Measurements from ENCODE around the gene TTC9.

Gene TTC9

DNA sequence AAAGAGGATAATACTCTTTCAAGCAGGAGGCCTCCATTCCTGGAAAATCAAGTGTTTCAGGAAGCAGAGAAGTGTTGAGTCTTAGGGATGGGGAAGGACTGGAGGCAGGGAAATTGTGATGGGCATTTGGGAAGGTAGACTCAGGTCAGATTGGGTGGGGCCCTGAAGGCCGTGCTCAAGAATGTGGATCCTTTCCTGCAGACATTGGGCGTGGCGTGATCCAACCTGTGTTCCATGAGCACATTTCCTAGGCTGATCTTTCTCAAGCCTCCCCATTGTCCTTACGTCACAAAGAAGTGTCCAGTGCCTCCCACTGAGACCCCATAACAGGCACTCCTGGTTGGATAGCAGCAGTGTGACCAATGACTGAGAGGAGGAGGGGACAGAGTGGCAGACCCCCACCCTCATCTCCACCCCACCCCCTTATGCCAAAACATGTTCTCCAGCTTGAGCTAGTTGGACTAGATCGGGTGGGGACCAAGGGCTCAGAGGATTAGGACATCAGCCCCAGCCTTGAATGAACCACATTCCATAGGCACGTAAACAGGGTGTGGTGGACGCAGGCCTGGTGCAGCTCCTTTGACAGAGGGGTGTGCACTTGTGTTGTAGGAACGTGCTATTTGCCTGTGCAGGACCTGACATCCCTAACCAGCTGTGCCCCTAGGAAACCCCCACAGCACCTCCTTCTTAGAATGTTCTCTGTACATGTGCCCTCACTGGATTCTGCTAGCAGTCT is 76.8 kb downstream of the TTC9 start:
- DNase-seq, result no peak

DNA sequence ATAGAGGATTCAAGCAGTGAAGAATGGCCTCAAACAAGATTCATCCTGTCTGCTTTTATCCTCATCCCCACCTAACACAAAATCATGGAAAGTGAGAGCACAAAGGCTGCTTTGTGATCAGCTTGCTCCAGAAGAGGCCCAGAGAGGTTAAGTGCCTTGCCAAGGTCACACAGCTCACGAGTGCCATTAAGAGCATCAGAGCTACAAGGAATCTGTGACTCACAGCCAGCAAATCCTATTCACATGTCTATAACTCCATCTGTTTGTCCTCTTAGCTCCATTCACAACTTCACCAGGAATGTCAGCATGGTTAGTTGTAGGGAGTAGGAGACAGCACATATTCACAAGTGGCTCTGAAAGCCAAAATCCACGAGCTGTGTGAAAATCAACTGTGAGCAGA is 79.8 kb downstream of the TTC9 start:
- DNase-seq, result no peak

DNA sequence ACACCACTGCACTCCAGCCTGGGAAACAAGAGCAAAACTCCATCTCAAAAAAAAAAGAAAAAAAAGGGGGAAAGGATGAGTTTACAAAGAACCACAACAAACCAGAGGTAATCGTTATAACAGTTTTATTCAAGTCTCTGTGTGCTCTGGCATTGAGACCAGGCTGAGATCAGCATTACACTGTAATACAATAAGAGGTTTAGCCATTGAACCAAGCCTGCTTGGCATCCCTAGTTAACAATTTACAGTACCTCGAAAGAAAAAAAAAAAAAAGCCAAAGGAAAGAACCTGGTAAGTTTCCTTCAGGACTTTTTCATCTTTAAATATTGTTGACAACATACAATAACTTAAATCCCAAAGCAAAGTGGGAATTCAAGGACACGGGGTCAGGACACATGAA is 80.7 kb downstream of the TTC9 start:
- no peak for DNase-seq

DNA sequence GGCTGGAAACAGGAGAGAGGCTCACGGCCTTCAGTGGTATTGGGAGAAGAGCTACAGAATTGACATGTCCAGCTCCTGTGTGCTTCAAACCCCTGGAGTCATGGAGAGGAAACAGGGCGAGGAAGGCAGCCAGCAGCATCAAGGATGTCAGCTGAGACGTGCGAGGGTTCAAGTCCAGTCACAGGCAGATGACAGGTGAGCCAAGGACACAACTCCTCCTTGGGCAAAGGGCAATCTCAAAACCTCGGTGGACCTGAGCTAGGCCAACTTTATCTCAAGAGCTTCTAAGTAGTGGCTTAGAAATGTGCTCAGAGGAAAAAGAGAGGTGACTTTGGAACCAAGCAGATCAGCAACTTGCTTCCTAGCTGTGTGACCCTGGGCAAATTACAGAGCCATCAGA is 81.6 kb downstream of the TTC9 start:
- DNase-seq, result no peak

DNA sequence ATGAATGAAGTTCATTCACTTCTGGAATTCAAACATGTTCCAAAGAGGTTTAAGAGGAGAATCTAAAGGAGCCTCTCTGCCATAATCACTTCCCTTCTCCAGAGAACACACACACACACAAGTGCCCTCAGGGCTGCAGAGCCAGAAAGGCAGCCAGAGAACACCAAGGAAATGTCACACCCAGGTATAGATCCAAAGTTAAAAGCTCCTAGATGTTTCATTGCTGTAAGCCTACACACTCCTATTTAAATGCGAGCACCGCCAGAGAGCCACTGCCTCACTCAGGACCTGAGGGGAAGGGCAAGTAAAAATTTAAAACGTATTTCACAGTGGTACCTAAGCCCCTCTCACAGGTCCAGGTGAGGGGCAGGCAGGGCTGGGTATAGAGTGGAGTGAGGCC is 82.4 kb downstream of the TTC9 start:
- DNase-seq, result no peak

DNA sequence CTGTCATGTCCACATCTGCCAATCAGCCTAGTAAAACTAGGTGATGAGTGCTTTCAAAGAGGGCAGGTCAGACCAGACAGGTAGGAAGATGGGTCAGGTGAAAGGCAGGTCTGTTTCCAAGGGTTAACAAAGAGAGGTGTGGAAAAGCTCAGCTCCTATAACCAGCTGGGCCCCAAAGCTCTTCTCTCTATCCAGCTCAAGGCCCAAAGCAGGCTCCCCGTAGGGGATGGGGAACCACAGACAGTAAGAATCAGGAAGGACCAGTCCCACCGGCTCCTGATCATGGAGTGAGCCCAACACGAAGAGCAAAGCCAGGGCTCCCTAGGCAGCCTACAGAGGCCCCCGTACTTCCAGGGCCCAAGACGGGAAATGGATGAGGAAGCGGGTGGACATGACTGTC is 83.2 kb downstream of the TTC9 start:
- DNase-seq, result no peak

All from CD4-positive, alpha-beta T cell treated with Interleukin-1 beta for 1 hour (primary cell).